GM19467 (cell line): Measurements from ENCODE around the gene CDH4.

ENCODE experiments used
- ATAC-seq: cut with Tn5 transposase; IDR thresholded peaks from one replicate; pipeline ENCODE4 v1.9.1; 2021; ENCODE audit warnings: mild to moderate bottlenecking, moderate library complexity; ENCODE audit not compliant: unreplicated experiment

CDH4 gene

DNA sequence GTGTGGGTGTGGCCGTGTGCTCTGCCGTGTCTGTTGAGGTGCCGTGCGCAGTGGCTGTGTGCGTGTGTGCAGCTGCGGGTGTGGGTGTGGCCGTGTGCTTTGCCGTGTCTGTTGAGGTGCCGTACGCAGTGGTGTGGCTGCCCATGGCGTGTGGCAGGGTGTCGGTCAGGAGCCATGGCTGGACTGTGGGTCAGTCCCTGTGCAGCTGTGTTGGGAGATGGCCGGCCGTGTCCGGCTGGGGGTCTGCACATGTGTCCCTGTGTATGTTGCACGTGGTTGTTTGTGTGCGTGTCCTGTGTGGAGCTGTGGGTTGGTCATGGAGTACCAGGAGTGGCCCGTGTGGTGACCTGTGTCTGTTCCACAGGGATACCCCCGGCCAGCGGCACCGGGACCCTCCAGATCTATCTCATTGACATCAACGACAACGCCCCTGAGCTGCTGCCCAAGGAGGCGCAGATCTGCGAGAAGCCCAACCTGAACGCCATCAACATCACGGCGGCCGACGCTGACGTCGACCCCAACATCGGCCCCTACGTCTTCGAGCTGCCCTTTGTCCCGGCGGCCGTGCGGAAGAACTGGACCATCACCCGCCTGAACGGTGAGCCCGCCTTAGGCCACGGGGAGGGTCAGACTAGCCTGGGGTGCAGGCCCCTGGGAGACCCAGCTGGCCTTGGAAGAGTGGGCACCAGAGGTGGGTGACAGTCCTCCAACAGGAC is 675.9 kb downstream of the CDH4 start:
- ATAC-seq = no peak

DNA sequence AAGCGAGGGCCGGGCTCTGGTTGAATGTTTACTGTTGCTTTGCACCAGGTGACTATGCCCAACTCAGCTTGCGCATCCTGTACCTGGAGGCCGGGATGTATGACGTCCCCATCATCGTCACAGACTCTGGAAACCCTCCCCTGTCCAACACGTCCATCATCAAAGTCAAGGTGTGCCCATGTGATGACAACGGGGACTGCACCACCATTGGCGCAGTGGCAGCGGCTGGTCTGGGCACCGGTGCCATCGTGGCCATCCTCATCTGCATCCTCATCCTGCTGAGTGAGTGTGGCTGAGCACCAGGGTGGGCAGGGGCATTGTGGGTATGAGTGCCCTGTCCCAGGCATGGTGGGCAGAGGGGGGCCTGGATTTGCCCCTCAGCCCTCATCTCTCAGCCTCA is 677.5 kb downstream of the CDH4 start:
- no peak for ATAC-seq

DNA sequence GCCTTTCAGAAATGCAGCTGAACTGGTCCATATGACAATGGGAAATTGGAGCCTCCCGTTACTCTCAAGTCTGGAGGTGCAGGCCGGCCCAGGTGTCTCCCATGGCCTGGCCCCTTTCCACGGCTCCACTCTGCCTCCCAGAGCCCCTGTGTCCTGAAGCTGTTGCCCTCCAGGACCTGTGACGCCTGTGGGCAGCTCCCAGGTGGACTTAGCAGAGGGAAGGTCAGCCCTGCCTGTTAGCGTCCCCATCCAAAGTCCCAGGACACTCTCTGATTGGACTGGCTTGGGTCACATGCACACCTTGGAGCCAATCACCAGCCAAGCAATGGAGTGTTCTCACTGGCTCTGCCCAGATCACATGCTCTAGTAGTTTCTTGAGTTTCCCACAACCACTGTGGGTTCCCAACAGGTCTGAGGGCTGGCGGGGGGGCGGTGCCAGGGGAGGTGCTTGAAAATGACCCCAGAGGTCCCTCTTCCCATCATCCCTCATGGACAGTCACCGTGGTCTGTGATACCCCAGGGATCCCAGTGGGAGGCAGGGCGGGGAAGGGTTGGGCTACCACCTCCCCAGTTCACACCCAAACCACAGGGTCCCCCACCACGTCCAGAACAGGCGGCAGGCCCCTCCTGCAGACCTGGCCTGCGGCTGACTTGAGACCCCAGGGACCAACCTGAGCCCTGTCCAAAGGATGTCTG is 678.1 kb downstream of the CDH4 start:
- ATAC-seq = no peak

DNA sequence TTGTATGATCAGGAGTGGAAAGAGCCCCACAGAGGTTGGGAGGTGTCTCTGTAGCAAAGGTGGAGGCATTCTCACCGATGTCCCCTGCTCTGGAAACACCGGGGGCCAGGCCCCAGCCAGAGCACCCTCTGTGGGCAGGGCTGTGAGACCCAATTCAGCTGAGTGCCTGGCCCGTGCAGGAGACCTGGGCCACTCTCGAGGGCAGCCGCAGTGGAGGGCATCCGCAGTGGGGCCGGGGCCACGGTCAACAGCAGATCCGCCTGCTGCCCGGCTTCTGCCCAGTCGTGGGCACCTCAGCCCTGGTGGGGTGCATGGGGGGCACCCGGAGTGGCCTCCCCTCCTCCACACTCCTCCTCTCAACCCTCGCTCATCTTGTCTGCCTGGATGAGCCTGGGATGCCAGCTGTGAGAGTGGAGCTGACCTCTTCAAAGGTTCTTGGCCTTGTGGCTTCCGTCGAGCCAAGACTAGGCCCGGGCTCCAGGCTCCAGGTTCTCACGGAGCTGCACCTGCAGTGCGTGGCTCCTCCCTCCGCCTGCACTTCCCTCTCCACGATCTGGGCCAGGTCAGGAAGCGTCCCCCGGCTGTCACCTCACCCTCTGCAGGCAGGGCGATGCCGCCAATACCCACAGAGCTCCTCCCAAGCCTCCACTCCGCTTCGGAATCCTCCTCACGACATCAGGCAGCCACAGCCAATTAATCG is 678.9 kb downstream of the CDH4 start:
- no peak for ATAC-seq

DNA sequence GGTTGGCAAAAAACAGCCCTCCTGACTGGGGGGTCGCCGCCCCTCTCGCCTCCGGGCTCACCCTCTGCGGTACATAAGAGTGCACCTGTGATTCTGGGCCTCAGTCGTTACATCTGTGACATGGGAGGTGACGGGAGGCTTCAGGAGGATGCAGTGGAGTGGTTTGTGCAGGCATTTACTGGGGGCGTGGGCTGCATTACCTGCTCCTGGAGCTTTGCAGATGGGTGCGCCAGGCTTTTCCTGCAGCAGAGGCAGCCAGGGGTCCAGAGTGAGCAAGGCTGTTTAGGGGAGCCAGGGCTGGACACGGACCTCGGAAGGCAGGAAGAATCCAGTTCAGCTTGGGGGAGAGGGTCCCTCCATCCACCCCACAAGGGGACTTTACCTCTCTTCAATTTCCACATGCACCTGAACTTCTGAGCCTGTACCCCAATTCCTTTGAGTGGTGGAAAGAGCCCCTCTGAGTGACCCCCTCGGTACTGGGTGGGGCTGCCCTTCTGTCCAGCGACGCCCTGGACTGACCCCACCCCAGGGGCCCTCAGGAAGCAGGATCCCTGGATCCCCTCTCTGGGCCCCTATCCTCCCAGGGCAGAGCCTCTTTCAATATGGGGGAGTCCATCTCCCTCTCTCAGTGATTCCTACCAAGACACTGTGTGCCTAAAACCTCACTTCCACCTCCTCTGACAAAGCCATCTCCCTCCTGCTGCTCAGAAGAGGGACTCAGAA is 679.6 kb downstream of the CDH4 start:
- ATAC-seq = no peak

DNA sequence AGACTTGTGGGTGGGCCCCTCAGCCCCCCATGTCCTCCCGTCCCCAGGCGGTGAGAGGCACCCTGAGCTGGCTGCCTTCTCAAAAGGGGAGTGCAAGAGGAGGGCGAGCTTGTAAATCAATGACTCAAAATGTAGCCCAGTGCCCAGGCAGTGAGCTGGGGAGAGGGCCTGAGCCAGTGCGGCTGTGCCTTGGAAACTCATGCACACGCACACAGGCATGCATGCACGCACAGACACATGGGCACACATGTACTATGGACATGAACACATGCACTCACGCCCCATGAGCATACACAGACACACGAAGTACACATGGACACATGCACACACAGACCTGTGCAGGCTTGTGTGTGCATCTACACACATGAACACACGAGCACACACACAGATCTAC is 680.1 kb downstream of the CDH4 start:
- no peak for ATAC-seq

DNA sequence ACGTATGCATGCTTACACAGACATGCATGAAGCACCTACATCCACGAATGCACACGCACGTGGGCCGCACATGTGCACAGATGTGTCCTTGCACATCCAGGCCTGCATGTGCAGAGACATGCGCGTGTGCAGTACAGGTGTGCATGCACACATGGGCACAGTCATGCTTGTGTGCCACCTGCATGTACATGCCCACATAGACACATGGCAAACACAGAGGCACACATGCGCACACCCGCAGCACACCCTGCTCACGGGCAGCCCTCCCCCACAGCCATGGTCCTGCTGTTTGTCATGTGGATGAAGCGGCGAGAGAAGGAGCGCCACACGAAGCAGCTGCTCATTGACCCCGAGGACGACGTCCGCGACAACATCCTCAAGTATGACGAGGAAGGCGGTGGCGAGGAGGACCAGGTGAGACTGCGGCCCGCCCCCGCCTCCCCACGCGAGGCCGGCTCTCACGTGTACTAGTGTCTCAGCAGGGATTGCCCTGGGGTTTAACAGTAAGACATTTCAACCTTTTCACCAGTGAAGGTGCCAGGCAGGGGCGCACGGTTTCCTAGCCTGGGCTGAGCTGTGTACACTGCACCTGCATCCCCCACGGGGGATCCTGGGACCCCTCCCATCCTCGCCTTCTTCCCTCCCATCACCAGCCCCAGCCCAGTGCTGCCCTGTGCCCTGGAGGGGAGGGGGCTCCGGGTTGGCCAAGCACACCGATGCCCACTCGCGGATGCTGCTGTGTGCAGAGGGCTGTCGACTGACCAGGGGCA is 680.8 kb downstream of the CDH4 start:
- no peak for ATAC-seq

DNA sequence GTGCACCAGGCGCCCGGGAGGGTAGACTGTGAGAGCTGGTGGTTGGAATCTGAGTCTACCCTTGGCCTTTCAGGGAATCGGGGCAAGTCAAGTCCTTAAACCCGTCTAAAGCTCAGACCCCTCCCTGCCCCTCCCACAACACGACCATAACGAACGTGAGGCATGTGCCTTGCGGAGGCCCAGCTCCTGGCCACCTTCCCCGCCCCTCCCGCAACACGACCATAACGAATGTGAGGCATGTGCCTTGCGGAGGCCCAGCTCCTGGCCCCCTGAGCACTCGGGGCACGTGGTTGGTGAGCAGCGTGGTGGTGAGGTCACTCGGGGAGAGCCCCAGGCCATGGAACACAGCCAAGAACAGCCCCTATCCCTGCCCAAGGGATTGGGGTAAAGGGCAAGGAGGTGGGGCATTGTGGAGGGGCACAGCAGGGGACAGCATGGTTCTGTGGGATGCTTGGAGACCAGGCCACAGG is 681.5 kb downstream of the CDH4 start:
- no peak for ATAC-seq

DNA sequence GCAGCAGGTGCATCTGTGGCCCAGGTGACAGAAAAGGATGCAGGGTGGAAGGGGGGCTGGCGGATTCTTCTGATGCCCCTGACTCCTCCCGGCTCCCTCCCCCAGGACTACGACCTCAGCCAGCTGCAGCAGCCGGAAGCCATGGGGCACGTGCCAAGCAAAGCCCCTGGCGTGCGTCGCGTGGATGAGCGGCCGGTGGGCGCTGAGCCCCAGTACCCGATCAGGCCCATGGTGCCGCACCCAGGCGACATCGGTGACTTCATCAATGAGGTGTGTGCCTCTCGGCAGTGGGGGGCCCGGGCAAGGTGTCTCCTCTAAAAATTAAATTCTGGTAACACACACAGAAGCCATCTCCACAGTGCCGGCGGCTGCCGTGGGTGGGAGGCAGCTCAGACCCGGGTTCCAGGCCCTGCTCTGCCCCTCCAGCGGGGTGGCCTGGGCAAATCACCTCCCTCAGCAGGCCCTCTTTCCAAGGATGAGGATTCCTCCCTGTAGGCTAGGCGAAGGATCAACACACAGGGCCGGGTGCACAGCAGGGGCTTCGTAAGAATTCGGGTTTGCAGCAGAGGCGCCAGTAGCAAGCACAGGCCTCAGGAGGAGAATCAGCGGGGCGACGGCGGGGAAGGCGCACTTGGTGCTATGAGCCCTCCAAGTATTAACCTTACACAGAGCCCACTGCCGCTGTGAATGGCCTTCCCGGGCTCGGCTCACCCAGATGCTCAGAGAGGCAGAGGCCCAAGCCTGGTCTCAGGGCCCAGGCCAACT is 682.1 kb downstream of the CDH4 start:
- no peak for ATAC-seq

DNA sequence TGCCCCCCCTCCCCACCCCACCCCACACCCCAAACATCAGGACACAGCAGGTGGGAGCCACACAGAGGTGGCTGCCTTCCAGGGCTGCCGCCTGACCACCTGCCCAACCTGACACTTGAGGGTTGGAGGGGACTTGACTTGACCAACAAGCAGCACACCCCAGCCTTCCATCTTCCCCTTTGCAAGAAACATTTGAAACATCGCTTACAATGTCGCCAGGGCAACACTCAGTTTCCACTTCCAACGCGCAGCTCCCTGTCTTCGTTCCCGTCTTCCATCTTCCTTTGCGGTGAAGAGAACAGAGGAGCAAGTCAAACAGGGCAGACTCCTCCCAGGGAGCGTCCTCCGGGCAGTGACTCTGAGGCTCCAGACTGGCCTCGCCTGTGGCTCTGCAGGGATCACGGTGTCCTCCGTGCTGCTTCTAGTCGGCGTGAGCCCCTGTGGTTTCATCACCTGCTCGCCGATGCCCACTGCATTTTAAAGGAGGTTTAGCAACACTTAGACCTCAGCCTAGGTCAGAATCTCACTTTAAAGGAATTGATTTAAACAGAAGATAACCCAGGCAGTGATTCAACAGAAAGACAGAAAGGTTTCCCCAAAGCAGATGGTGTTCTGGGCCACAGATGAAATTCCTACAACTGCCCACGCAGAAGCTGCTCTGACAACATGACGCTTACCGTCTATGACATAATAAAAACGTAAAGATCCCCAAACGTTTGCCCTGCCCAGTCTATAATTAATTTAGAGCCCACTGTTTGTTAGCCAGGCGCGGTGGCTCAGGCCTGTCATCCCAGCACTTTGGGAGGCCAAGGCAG is 682.9 kb downstream of the CDH4 start:
- no peak for ATAC-seq

DNA sequence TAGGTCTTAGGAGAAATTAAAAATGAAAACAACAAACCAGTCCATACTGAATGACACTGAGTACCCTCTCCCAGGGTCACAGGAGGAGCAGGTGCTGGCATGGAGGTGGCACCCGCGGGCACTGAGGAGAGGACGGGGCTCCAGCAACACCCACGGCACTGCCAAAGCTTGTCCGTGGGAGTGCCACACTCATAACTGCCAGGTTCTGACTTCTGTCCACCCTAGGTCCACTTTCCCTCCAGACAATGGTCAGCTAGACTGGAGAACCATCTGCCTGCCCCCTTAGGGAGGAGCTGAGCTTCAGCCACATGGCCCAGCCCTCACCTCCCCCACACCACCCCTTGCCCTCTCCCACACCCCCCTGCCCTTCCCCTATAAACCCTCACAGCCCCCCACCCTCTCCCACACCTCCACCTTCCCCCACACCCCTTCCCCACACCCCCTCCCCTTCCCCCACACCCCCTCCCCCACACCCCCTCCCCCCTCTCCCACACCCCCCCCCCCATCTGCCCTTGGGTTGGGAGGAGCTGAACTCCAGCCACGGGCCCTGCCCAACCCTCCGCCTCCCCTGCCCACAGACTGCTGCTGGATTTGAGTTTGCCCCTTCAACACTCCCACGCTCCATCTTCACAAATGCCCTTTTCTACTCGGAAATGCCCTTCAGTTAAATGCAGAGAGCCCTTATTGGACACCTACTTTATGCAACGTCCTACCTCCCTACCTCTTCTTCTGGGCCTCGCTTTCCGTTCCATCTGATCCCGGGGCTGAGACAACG is 684.1 kb downstream of the CDH4 start:
- ATAC-seq = no peak

DNA sequence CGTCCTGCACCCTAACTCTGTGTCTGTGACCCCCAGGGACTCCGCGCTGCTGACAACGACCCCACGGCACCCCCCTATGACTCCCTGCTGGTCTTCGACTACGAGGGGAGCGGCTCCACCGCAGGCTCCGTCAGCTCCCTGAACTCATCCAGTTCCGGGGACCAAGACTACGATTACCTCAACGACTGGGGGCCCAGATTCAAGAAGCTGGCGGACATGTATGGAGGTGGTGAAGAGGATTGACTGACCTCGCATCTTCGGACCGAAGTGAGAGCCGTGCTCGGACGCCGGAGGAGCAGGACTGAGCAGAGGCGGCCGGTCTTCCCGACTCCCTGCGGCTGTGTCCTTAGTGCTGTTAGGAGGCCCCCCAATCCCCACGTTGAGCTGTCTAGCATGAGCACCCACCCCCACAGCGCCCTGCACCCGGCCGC is 684.7 kb downstream of the CDH4 start:
- ATAC-seq = no peak

DNA sequence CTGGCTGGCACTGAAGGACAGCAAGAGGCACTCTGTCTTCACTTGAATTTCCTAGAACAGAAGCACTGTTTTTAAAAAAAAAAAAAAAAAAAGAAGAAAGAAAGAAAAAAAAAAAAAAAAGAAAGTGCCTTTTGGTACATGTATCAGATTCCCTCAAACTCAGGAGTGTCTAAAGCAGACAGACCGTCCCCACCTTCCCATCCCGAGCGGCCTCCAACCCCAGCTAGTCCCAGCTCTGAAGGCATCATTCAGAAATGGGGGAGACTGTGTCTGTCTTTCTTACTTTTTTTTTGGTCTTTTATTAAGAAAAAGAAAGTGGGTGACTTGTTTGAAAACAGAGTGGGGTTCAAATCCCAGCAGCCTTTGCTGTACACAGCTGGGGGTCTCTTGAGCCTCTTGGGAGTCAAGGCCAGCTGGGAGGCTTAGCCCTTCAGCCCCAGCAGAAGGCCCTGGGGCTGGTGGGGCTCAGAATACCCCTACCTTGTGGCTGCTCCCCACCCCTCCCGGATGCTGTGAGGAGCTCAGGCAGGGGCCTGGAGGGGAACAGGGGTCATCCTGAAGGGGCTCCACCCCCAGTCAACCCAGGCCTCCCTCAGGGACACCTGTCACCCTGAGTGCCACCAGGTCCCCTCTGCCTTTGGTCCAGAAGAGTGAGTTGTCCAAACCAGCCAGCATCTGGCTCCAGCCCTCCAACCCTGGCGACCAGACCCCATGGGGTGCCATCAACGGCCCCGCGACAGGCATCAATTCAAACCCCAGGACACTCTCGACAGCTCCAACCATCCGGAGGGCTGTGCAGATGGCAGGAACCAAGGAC is 685.3 kb downstream of the CDH4 start:
- ATAC-seq = no peak

DNA sequence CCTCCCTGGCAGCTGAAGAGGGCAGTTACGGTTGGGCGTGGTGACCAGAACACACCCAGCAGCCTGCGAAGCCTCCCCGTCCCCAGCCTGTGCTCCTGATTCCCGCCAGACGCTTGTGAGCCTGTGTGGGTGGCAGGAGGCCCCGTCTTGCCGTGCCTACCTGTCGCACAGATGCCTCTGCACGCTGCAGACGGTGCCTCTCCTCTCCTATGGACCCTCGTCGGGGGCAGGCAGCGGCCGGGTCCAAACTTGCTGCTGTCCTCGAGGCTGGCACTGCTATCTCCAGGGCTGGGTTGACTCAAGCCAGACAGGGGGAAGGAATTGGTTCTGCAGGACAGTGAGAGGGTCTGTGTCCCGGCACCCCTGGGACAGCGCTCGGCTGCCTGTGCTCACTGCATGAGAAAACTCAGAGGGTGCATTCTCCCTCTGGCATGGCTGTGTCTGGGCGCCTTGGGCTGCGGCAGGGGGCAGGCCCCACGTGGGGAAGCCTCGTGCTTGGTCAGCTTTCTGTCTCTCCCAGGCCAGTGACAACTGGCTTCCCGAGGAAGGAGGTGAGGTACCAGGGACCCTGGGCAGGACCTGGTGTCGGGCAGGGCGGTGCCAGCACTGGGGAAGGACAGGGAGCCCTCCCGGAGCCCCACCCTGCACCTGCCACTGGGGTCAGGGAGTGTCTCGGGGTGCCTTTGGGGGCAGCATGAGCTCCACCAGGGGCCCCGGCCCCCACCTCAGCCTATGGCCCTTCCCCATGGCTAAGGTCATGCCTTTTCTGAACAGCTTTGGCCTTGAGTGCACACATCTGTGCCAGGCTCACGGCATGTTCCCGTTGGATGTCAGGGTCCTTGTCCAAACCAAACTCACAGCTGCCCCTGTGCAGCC is 686.1 kb downstream of the CDH4 start:
- ATAC-seq = no peak

DNA sequence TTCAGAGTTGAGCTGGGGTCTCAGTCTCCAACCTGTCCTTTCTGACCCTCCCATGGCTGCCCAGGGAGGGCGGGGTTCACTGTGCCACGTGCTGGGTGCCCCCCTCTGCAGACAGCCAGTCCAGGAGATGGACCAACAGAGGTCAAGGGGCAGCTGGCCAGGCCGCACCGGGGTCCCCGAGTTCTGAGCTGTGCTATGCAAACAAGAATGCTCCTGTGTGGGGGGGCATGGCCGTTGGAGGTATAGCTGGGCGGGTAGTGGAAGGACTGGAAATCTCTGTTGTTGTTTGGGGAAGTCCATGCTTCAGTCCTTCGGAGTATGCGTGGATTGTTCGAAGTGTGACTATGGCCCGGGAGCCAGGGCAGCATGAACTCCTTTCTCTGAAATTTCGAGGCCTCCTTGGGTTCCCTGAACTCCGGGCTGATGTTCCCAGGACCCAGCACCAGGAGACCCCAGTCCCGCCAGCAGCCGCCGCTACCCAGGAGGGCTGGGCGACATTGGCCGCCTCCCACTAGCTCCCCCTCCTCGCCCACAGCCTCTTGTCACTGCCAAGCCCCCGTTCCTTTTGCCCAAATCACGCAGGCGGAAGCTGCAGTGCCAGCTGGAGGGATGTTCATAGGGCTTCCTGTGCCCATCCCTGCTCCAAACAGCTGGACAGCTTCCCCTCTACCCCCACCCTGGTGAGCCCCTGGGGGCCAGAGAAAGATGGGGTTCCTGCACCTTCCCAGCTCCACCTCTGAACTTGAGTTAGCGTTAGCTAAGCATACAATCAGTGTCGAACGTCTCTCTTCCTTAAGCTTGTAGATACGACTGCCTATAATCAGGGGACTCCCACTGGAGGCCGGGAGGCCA is 687.0 kb downstream of the CDH4 start:
- ATAC-seq = no peak
